Measurements from ENCODE around the gene GRIFIN. TPM values are rescaled to one million over a fixed set of nuclear protein-coding genes. Genes with fewer than 3 reads are reported as not detected.

GRIFIN gene
- total and polyA plus RNA-seq, 2 donors (not counting 1 experiment from before 2014, with no cell fraction given): not detected

DNA sequence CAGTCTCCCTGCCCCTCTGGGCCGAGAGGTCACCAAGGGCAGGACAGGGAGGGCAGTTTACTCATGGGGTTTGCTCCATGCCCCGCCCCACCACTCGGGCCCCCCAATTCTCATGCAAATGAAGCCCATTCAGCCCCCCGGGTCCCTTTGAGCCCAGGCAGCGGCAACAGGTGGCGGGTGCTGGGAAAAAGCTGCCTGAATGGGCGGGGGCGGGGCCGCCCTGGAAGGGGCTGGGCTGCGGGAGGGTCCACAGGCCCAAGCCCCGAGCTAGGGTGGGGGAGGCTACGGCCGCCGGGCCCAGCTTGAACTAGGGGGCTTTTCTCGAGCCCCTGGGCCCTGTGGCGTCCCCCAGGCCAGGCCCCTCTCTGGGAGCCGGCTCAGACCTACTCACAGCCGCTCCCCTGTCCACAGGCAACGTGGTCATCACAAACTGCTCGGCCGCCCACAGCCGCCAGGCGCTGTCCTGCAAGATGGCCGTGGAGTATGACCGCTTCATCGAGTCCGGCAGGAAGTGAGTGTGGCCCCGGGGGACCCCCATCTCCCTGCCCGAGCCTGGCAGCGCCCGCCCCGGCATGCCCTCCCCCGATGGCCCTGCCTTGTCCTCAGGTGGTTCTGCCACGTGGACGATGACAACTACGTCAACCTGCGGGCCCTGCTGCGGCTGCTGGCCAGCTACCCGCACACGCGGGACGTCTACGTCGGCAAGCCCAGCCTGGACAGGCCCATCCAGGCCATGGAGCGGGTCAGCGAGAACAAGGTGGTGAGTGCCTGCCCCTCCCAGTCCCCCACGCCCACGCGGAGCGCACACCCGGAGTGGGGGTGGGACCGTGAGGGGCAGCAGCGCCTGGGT lies 48.8 kb upstream of the GRIFIN start:
- Histone ChIP-seq H3K27ac (ENCODE audit: low read length in 2 of 2) (peak overlapping the region; percentile 19 to 61), H3K79me2 (ENCODE audit: control insufficient read depth, insufficient read depth, low read length) (peaks cover 69% of the 10 kb centered on the region), H4K20me1 (ENCODE audit: control insufficient read depth, insufficient read depth, low read length, poor library complexity, severe bottlenecking) (peaks cover 86% of the 10 kb centered on the region), H3K4me1 (ENCODE audit: control insufficient read depth in 2 of 2, insufficient read depth in 2 of 2, low read length in 2 of 2) (peaks cover 85 to 89% of the 10 kb centered on the region in 2 donors), H3K27me3 (replicated peaks in 1 of 4; ENCODE audit: control extremely low read depth in 1 of 4, control insufficient read depth in 3 of 4, insufficient read depth in 4 of 4, low read length in 3 of 4) (no peaks in the 10 kb centered on the region), H2AFZ (ENCODE audit: insufficient read depth, low read depth, low read length, poor library complexity, severe bottlenecking) (no peak overlapping the region), H3K36me3 (replicated peaks in 1 of 2; ENCODE audit: control extremely low read depth in 1 of 2, control insufficient read depth in 1 of 2, extremely low read depth in 1 of 2, insufficient read depth in 2 of 2, low read length in 1 of 2) (peaks cover 0 to 73% of the 10 kb centered on the region in 2 experiments), H3K4me3 (ENCODE audit: control extremely low read depth in 1 of 5, extremely low read depth in 1 of 5, insufficient read depth in 1 of 5, low read depth in 2 of 5, low read length in 4 of 5) (no peak overlapping the region), H3K4me2 (replicated peaks; ENCODE audit: low read depth, low read length, poor library complexity, severe bottlenecking) (peak overlapping the region; percentile 85), H3K9ac (ENCODE audit: low read length) (no peak overlapping the region), H3K9me3 (ENCODE audit: control extremely low read depth in 1 of 3, control insufficient read depth in 2 of 3, insufficient read depth in 1 of 3, low read length in 2 of 3) (no peaks in the 10 kb centered on the region)
- intact Hi-C loops (cut with micrococcal nuclease): loop anchor here (5.0 kb wide), 3 partner anchors 107 to 213 kb away; partner anchors contain the start of genes SNX8 and TTYH3
- H3K27me3 Mint-ChIP-seq: no peaks in the 10 kb centered on the region
- ChIA-PET CTCF (interaction anchor here (1.4 to 3.0 kb wide), 3 partner anchors 14 to 47 kb away, joined by 3 to 23 read pairs (median 7); no protein-coding TSS in a partner anchor), POLR2A (interaction anchor here (14.9 kb wide), 1 partner anchor 15 kb away, joined by 340 read pairs; no protein-coding TSS in a partner anchor)
- 84% methylated on average over 39 of the region's 53 CpGs for WGBS (ENCODE audit: insufficient coverage)
- H3K4me1 Mint-ChIP-seq: peaks cover 79% of the 10 kb centered on the region
- no peaks in the 10 kb centered on the region for H3K9me3 Mint-ChIP-seq (ENCODE audit: insufficient read depth)
- H3K27ac Mint-ChIP-seq: peak overlapping the region; percentile 50
- peak overlapping the region; percentile 85 for H3K4me3 Mint-ChIP-seq
- no peak for ATAC-seq (ENCODE audit: low read depth)
- DNase-seq: no peak
- no peak for TF ChIP-seq EZH2 (IDR thresholded peaks at IDR 0.05; ENCODE audit: borderline replicate concordance, insufficient read depth, low read depth, low read length, poor library complexity, severe bottlenecking)
- TF ChIP-seq, protein P1, sequence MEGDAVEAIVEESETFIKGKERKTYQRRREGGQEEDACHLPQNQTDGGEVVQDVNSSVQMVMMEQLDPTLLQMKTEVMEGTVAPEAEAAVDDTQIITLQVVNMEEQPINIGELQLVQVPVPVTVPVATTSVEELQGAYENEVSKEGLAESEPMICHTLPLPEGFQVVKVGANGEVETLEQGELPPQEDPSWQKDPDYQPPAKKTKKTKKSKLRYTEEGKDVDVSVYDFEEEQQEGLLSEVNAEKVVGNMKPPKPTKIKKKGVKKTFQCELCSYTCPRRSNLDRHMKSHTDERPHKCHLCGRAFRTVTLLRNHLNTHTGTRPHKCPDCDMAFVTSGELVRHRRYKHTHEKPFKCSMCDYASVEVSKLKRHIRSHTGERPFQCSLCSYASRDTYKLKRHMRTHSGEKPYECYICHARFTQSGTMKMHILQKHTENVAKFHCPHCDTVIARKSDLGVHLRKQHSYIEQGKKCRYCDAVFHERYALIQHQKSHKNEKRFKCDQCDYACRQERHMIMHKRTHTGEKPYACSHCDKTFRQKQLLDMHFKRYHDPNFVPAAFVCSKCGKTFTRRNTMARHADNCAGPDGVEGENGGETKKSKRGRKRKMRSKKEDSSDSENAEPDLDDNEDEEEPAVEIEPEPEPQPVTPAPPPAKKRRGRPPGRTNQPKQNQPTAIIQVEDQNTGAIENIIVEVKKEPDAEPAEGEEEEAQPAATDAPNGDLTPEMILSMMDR (IDR thresholded peaks at IDR 0.05): no peak
